Keratinocyte (primary cell): Measurements from ENCODE around the gene WNK2.

Source experiments
- CTCF ChIP-seq, 3 experiments: IDR thresholded peaks in 1 of 3; conservative IDR thresholded peaks in 1 of 3; optimal IDR thresholded peaks in 1 of 3; 2 replicates in 2 of 3; 3 replicates in 1 of 3; pipeline versions ENCODE3 to v1.5.1; 2011; ENCODE audit warnings: low read length in 3 of 3, mild to moderate bottlenecking in 3 of 3, moderate library complexity in 2 of 3, control low read depth in 1 of 3, inconsistent platforms in 1 of 3; ENCODE audit not compliant: insufficient read depth in 2 of 3; ENCODE audit errors: extremely low read depth in 1 of 3
- EZH2 ChIP-seq: IDR thresholded peaks from one replicate; pipeline ENCODE4 v1.6.1; 2012; ENCODE audit warnings: inconsistent platforms, mild to moderate bottlenecking, low read length, moderate library complexity

- TF ChIP-seq CTCF (optimal IDR thresholded peaks at IDR 0.05 in 1 of 3, IDR thresholded peaks at IDR 0.05 in 1 of 3, conservative IDR thresholded peaks at IDR 0.05 in 1 of 3; ENCODE audit: extremely low read depth in 1 of 3, insufficient read depth in 2 of 3, low read length in 3 of 3) (no peak), EZH2 (no peak)
Measured at GRCh38 chr9:93301911-93302541, 118.1 kb downstream of the WNK2 start.
